Measurements from ENCODE around the gene CASP9.
"Not testable (repeated sequence)": the region's sequence is repeated elsewhere in the genome, so short reads cannot be mapped to it uniquely, and the experiment has no call there.

Gene CASP9

GRCh38 chr1:15522551-15522950, 1.5 kb downstream of the CASP9 start:
- Histone ChIP-seq H2AFZ (ENCODE audit: low read depth, low read length) (no peak overlapping the region), H3K36me3 (ENCODE audit: insufficient read depth, low read length) (peaks cover 1% of the 10 kb centered on the region), H3K4me1 (ENCODE audit: insufficient read depth, low read length) (peaks cover 23% of the 10 kb centered on the region), H3K27me3 (ENCODE audit: insufficient read depth, low read length) (no peaks in the 10 kb centered on the region), H3K4me3 (ENCODE audit: low read length) (no peak overlapping the region), H3K9me3 (ENCODE audit: low read length) (no peaks in the 10 kb centered on the region)

- not testable (repeated sequence) for H3K27me3 ChIP-seq (ENCODE audit: insufficient read depth, low read length); H2AFZ ChIP-seq (ENCODE audit: low read depth, low read length); H3K9me3 ChIP-seq (ENCODE audit: low read length); H3K36me3 ChIP-seq (ENCODE audit: insufficient read depth, low read length); H3K4me3 ChIP-seq (ENCODE audit: low read length)
- H3K4me1 ChIP-seq (ENCODE audit: insufficient read depth, low read length), result peaks cover 20% of the 10 kb centered on the region
Measured at GRCh38 chr1:15521206-15521906, 2.7 kb downstream of the CASP9 start.

GRCh38 chr1:15519625-15520024, 4.4 kb downstream of the CASP9 start:
- Histone ChIP-seq H3K27me3 (ENCODE audit: insufficient read depth, low read length) (no peaks in the 10 kb centered on the region), H3K9me3 (ENCODE audit: low read length) (no peaks in the 10 kb centered on the region), H3K36me3 (ENCODE audit: insufficient read depth, low read length) (peaks cover 9% of the 10 kb centered on the region), H3K4me3 (ENCODE audit: low read length) (no peak overlapping the region), H3K4me1 (ENCODE audit: insufficient read depth, low read length) (peaks cover 11% of the 10 kb centered on the region), H2AFZ (ENCODE audit: low read depth, low read length) (no peak overlapping the region)

GRCh38 chr1:15515022-15515663, 8.9 kb downstream of the CASP9 start:
- Histone ChIP-seq H3K27me3 (ENCODE audit: insufficient read depth, low read length) (no peaks in the 10 kb centered on the region), H3K4me3 (ENCODE audit: low read length) (no peak overlapping the region), H2AFZ (ENCODE audit: low read depth, low read length) (no peak overlapping the region), H3K36me3 (ENCODE audit: insufficient read depth, low read length) (peaks cover 13% of the 10 kb centered on the region), H3K4me1 (ENCODE audit: insufficient read depth, low read length) (peaks cover 6% of the 10 kb centered on the region), H3K9me3 (ENCODE audit: low read length) (no peaks in the 10 kb centered on the region)

- peaks cover 13% of the 10 kb centered on the region for H3K36me3 ChIP-seq (ENCODE audit: insufficient read depth, low read length)
Measured at GRCh38 chr1:15514557-15514956, 9.5 kb downstream of the CASP9 start.

GRCh38 chr1:15513919-15514318, 10.1 kb downstream of the CASP9 start:
- peaks cover 6% of the 10 kb centered on the region for H3K4me1 ChIP-seq (ENCODE audit: insufficient read depth, low read length)
- H3K4me3 ChIP-seq (ENCODE audit: low read length), result no peak overlapping the region
- peaks cover 13% of the 10 kb centered on the region for H3K36me3 ChIP-seq (ENCODE audit: insufficient read depth, low read length)
- no peak overlapping the region for H2AFZ ChIP-seq (ENCODE audit: low read depth, low read length)
- no peaks in the 10 kb centered on the region for H3K27me3 ChIP-seq (ENCODE audit: insufficient read depth, low read length)
- no peaks in the 10 kb centered on the region for H3K9me3 ChIP-seq (ENCODE audit: low read length)

More at GRCh38 chr1:15514557-15514956, 9.5 kb downstream of the CASP9 start:
- H3K9me3 ChIP-seq (ENCODE audit: low read length); H3K27me3 ChIP-seq (ENCODE audit: insufficient read depth, low read length); H3K4me3 ChIP-seq (ENCODE audit: low read length); H3K4me1 ChIP-seq (ENCODE audit: insufficient read depth, low read length); H2AFZ ChIP-seq (ENCODE audit: low read depth, low read length): not testable (repeated sequence)

GRCh38 chr1:15513192-15513591, 10.8 kb downstream of the CASP9 start:
- H3K27me3 ChIP-seq (ENCODE audit: insufficient read depth, low read length), result no peaks in the 10 kb centered on the region
- H2AFZ ChIP-seq (ENCODE audit: low read depth, low read length), result no peak overlapping the region
- H3K4me1 ChIP-seq (ENCODE audit: insufficient read depth, low read length), result peaks cover 6% of the 10 kb centered on the region
- no peak overlapping the region for H3K4me3 ChIP-seq (ENCODE audit: low read length)
- H3K9me3 ChIP-seq (ENCODE audit: low read length), result no peaks in the 10 kb centered on the region
- H3K36me3 ChIP-seq (ENCODE audit: insufficient read depth, low read length), result peaks cover 13% of the 10 kb centered on the region

GRCh38 chr1:15510611-15511405, 13.2 kb downstream of the CASP9 start:
- no peaks in the 10 kb centered on the region for H3K27me3 ChIP-seq (ENCODE audit: insufficient read depth, low read length)
- H2AFZ ChIP-seq (ENCODE audit: low read depth, low read length), result no peak overlapping the region
- H3K4me3 ChIP-seq (ENCODE audit: low read length), result no peak overlapping the region
- no peaks in the 10 kb centered on the region for H3K9me3 ChIP-seq (ENCODE audit: low read length)
- peaks cover 6% of the 10 kb centered on the region for H3K4me1 ChIP-seq (ENCODE audit: insufficient read depth, low read length)
- peaks cover 6% of the 10 kb centered on the region for H3K36me3 ChIP-seq (ENCODE audit: insufficient read depth, low read length)

GRCh38 chr1:15509586-15509985, 14.4 kb downstream of the CASP9 start:
- Histone ChIP-seq H3K4me3 (ENCODE audit: low read length) (no peak overlapping the region), H3K36me3 (ENCODE audit: insufficient read depth, low read length) (peaks cover 9% of the 10 kb centered on the region), H3K4me1 (ENCODE audit: insufficient read depth, low read length) (peaks cover 6% of the 10 kb centered on the region), H3K27me3 (ENCODE audit: insufficient read depth, low read length) (no peaks in the 10 kb centered on the region), H2AFZ (ENCODE audit: low read depth, low read length) (no peak overlapping the region), H3K9me3 (ENCODE audit: low read length) (no peaks in the 10 kb centered on the region)

GRCh38 chr1:15508700-15509487, 15.1 kb downstream of the CASP9 start:
- peaks cover under 1% of the 10 kb centered on the region for H3K4me1 ChIP-seq (ENCODE audit: insufficient read depth, low read length)

GRCh38 chr1:15507278-15507677, 16.7 kb downstream of the CASP9 start:
- Histone ChIP-seq H2AFZ (ENCODE audit: low read depth, low read length) (no peak overlapping the region), H3K4me1 (ENCODE audit: insufficient read depth, low read length) (no peaks in the 10 kb centered on the region), H3K4me3 (ENCODE audit: low read length) (no peak overlapping the region), H3K27me3 (ENCODE audit: insufficient read depth, low read length) (no peaks in the 10 kb centered on the region), H3K9me3 (ENCODE audit: low read length) (no peaks in the 10 kb centered on the region), H3K36me3 (ENCODE audit: insufficient read depth, low read length) (peaks cover 17% of the 10 kb centered on the region)

More at GRCh38 chr1:15508700-15509487, 15.1 kb downstream of the CASP9 start:
- Histone ChIP-seq H2AFZ (ENCODE audit: low read depth, low read length) (no peak overlapping the region), H3K9me3 (ENCODE audit: low read length) (no peaks in the 10 kb centered on the region), H3K36me3 (ENCODE audit: insufficient read depth, low read length) (peaks cover 14% of the 10 kb centered on the region), H3K4me3 (ENCODE audit: low read length) (no peak overlapping the region), H3K27me3 (ENCODE audit: insufficient read depth, low read length) (no peaks in the 10 kb centered on the region)

GRCh38 chr1:15506831-15507230, 17.2 kb downstream of the CASP9 start:
- Histone ChIP-seq H3K9me3 (ENCODE audit: low read length) (no peaks in the 10 kb centered on the region), H3K4me3 (ENCODE audit: low read length) (no peak overlapping the region), H2AFZ (ENCODE audit: low read depth, low read length) (no peak overlapping the region), H3K27me3 (ENCODE audit: insufficient read depth, low read length) (no peaks in the 10 kb centered on the region), H3K4me1 (ENCODE audit: insufficient read depth, low read length) (no peaks in the 10 kb centered on the region), H3K36me3 (ENCODE audit: insufficient read depth, low read length) (peaks cover 14% of the 10 kb centered on the region)
